Panc1 (cell line): ENCODE measurements around the gene RASSF8. TPM values are rescaled to one million over a fixed set of nuclear protein-coding genes. Genes with fewer than 3 reads are reported as not detected.

Source experiments
- ATAC-seq: fragments of 200-7000 bp; cut with Tn5 transposase; 2 replicates; pipeline ENCODE4 v1.9.1; 2020; ENCODE audit warnings: mild to moderate bottlenecking, moderate library complexity
- BruUV-seq: library from RNA; stranded (reverse); fragments of 400-500 nt; replicated peaks from 2 replicates; lab custom pipeline; 2021; lab: Mats Ljungman, UMichigan
- CTCF ChIA-PET: fragments of 300-600 bp; sonication (Branson Sonifier 250); formaldehyde crosslinking; loops from one replicate; lab custom pipeline; 2022; ENCODE audit warnings: antibody characterized with exemption; lab: Charles Lee
- POLR2A ChIA-PET: fragments of 300-600 bp; sonication (Branson Sonifier 250); formaldehyde crosslinking; loops from one replicate; lab custom pipeline; 2022; ENCODE audit warnings: antibody characterized with exemption; lab: Charles Lee
- DNase-seq: peaks from one replicate; pipeline ENCODE4 v3.0.0-alpha.2; 2010; ENCODE audit warnings: low read depth, low spot score
- H3K27ac ChIP-seq: 2 replicates; pipeline ENCODE4 v1.5.1; 2011; ENCODE audit warnings: mild to moderate bottlenecking, low read length, inconsistent platforms
- H3K27me3 ChIP-seq: fragments of 200-500 bp; sonication (Bioruptor generic); 2 replicates; pipeline ENCODE4 v1.6.0; 2014; ENCODE audit warnings: low read length, inconsistent platforms; ENCODE audit not compliant: control insufficient read depth, insufficient read depth
- H3K36me3 ChIP-seq: fragments of 200-500 bp; sonication (Bioruptor generic); 2 replicates; pipeline ENCODE4 v1.5.1; 2014; ENCODE audit warnings: inconsistent platforms, mild to moderate bottlenecking, low read length, moderate library complexity; ENCODE audit not compliant: control insufficient read depth, insufficient read depth
- H3K4me1 ChIP-seq: 2 replicates; pipeline ENCODE4 v1.5.1; 2011; ENCODE audit warnings: inconsistent platforms, mild to moderate bottlenecking, low read length, moderate library complexity; ENCODE audit not compliant: control insufficient read depth, insufficient read depth
- H3K4me3 ChIP-seq, 2 experiments: 2 replicates each; pipeline ENCODE4 v1.5.1; 2011 to 2012; ENCODE audit warnings: low read depth in 2 of 2, low read length in 2 of 2, mild to moderate bottlenecking in 2 of 2, inconsistent platforms in 1 of 2, moderate library complexity in 1 of 2
- H3K9me3 ChIP-seq: fragments of 200-500 bp; sonication (Bioruptor generic); 2 replicates; pipeline ENCODE4 v1.5.1; 2014; ENCODE audit warnings: low read depth, mild to moderate bottlenecking, inconsistent platforms, low read length, moderate library complexity; ENCODE audit not compliant: control insufficient read depth, insufficient read depth
- CTCF ChIP-seq: fragments of 450-650 bp; IDR thresholded peaks from 2 replicates; pipeline ENCODE4 v1.5.1; 2017; ENCODE audit warnings: mild to moderate bottlenecking
- POLR2AphosphoS5 ChIP-seq: IDR thresholded peaks from 2 replicates; pipeline ENCODE4 v1.6.1; 2012; ENCODE audit warnings: mild to moderate bottlenecking, low read depth, low read length, moderate library complexity
- SIN3A ChIP-seq: IDR thresholded peaks from 2 replicates; pipeline ENCODE4 v1.6.1; 2012; ENCODE audit warnings: low read depth, mild to moderate bottlenecking, low read length, moderate library complexity, borderline replicate concordance; ENCODE audit not compliant: insufficient read depth
- TCF7L2 ChIP-seq: IDR thresholded peaks from 2 replicates; pipeline ENCODE4 v1.6.1; 2011; ENCODE audit warnings: mild to moderate bottlenecking, low read depth, low read length, inconsistent platforms
- in situ Hi-C: cut with HindIII; loops from 2 replicates; pipeline ENCODE4 v1.10.0; 2016; ENCODE audit warnings: low sequenced_read_pairs, low pct_unique_long_range_greater_than_20kb
- intact Hi-C: fragments of 100-400 bp; cut with micrococcal nuclease; formaldehyde crosslinking; loops from one replicate; pipeline ENCODE4 v1.10.0; 2022; ENCODE audit not compliant: unreplicated experiment
- total RNA-seq: library from RNA; stranded (reverse); gene quantifications from one replicate; pipeline ENCODE4 v1.2.1, GENCODE V29; 2021; ENCODE audit not compliant: unreplicated experiment
- TF ChIP-seq, protein P1 (sequence below), 2 experiments: IDR thresholded peaks; 2 replicates each; pipeline ENCODE4 v1.6.1; 2011 to 2012; ENCODE audit warnings: low read depth in 2 of 2, control low read depth in 1 of 2, low read length in 1 of 2, mild to moderate bottlenecking in 1 of 2, moderate library complexity in 1 of 2; ENCODE audit not compliant: insufficient read depth in 1 of 2

The RASSF8 gene
- total RNA-seq, 1 experiment from 2014 or later, result 103 TPM

- no TSS peak for BruUV-seq
- no peaks in the 10 kb centered on the region for H3K36me3 ChIP-seq
- no peaks in the 10 kb centered on the region for H3K27me3 ChIP-seq
- CTCF ChIA-PET, result no interaction called here
- in situ Hi-C loops (no loop called here), intact Hi-C loops (no loop called here)
- TF ChIP-seq POLR2AphosphoS5, result no peak
- no peak for TF ChIP-seq TCF7L2
- no peak for TF ChIP-seq SIN3A
- TF ChIP-seq CTCF, result peak; percentile 33; the same call in 1 of the 2 replicates
- TF ChIP-seq, protein P1, sequence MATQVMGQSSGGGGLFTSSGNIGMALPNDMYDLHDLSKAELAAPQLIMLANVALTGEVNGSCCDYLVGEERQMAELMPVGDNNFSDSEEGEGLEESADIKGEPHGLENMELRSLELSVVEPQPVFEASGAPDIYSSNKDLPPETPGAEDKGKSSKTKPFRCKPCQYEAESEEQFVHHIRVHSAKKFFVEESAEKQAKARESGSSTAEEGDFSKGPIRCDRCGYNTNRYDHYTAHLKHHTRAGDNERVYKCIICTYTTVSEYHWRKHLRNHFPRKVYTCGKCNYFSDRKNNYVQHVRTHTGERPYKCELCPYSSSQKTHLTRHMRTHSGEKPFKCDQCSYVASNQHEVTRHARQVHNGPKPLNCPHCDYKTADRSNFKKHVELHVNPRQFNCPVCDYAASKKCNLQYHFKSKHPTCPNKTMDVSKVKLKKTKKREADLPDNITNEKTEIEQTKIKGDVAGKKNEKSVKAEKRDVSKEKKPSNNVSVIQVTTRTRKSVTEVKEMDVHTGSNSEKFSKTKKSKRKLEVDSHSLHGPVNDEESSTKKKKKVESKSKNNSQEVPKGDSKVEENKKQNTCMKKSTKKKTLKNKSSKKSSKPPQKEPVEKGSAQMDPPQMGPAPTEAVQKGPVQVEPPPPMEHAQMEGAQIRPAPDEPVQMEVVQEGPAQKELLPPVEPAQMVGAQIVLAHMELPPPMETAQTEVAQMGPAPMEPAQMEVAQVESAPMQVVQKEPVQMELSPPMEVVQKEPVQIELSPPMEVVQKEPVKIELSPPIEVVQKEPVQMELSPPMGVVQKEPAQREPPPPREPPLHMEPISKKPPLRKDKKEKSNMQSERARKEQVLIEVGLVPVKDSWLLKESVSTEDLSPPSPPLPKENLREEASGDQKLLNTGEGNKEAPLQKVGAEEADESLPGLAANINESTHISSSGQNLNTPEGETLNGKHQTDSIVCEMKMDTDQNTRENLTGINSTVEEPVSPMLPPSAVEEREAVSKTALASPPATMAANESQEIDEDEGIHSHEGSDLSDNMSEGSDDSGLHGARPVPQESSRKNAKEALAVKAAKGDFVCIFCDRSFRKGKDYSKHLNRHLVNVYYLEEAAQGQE (IDR thresholded peaks at IDR 0.05; ENCODE audit: insufficient read depth in 1 of 2, low read depth in 2 of 2, low read length in 1 of 2), result no peak
- peaks cover 53% of the 10 kb centered on the region for H3K4me1 ChIP-seq
- ATAC-seq (no peak), DNase-seq (no peak)
- no peaks in the 10 kb centered on the region for H3K9me3 ChIP-seq
- H3K27ac ChIP-seq, result peak overlapping the region; percentile 82
- H3K4me3 ChIP-seq, result no peak overlapping the region
- POLR2A ChIA-PET, result interaction anchor here (0.8 to 0.9 kb wide), 2 partner anchors 12 to 254 kb away, joined by 3 to 5 read pairs; no protein-coding TSS in a partner anchor
These were observed 86.1 kb downstream of the RASSF8 start for GRCh38 chr12:26044592-26044991.

GRCh38 chr12:26046203-26046602 lies 87.7 kb downstream of the RASSF8 start:
- Histone ChIP-seq H3K4me3 (no peak overlapping the region), H3K27ac (peak overlapping the region; percentile 82; the same call in 1 of the 2 replicates), H3K27me3 (no peaks in the 10 kb centered on the region), H3K4me1 (peaks cover 49% of the 10 kb centered on the region), H3K36me3 (no peaks in the 10 kb centered on the region), H3K9me3 (no peaks in the 10 kb centered on the region)
- ChIA-PET POLR2A (no interaction called here), CTCF (no interaction called here)
- ATAC-seq (no peak), DNase-seq (no peak)
- in situ Hi-C loops (no loop called here), intact Hi-C loops (no loop called here)
- BruUV-seq, result no TSS peak
- TF ChIP-seq, protein P1 (IDR thresholded peaks at IDR 0.05; ENCODE audit: insufficient read depth in 1 of 2, low read depth in 2 of 2, low read length in 1 of 2), result no peak
- TF ChIP-seq TCF7L2, result no peak
- no peak for TF ChIP-seq CTCF
- TF ChIP-seq POLR2AphosphoS5, result no peak
- TF ChIP-seq SIN3A, result no peak
